Prostate gland (tissue), 2 donors: ENCODE measurements around the gene KIF2A. TPM values are rescaled to one million over a fixed set of nuclear protein-coding genes. Genes with fewer than 3 reads are reported as not detected.

Source experiments
- DNase-seq: peaks from one replicate; pipeline ENCODE4 v3.0.0-alpha.2; 2019; ENCODE audit warnings: low spot score
- H3K27ac ChIP-seq, 2 donors: fragments of 200-600 bp; sonication (generic); 2 replicates each; pipeline ENCODE4 v1.5.1; 2017 to 2019
- H3K27me3 ChIP-seq: fragments of 200-600 bp; sonication (generic); replicated peaks from 2 replicates; pipeline ENCODE4 v1.5.1; 2019; ENCODE audit not compliant: insufficient read depth
- H3K36me3 ChIP-seq, 2 donors: fragments of 200-600 bp; sonication (generic); 1 replicate in 1 of 2; 2 replicates in 1 of 2; pipeline versions ENCODE4 v1.5.1 to v1.8.1; 2017 to 2019
- H3K4me1 ChIP-seq: fragments of 200-600 bp; sonication (generic); replicated peaks from 2 replicates; pipeline ENCODE4 v1.5.1; 2019
- H3K4me3 ChIP-seq, 2 donors: fragments of 200-600 bp; sonication (generic); 2 replicates each; pipeline ENCODE4 v1.5.1; 2017 to 2019
- H3K9me3 ChIP-seq: fragments of 200-600 bp; sonication (generic); 2 replicates; pipeline ENCODE4 v1.5.1; 2017
- POLR2A ChIP-seq: fragments of 450-650 bp; IDR thresholded peaks from one replicate; pipeline ENCODE4 v1.6.1; 2016; ENCODE audit warnings: antibody characterized with exemption, mild to moderate bottlenecking
- POLR2AphosphoS5 ChIP-seq: sonication (generic); formaldehyde crosslinking; IDR thresholded peaks from one replicate; pipeline ENCODE4 v1.6.1; 2017; ENCODE audit warnings: antibody characterized with exemption
- WGBS: methylation state at CpG from one replicate; pipeline ENCODE4 v1.1.5; 2018; 5-methylcytosine and 5-hydroxymethylcytosine counted together
- intact Hi-C: fragments of 100-400 bp; cut with DNase I; formaldehyde crosslinking; loops from one replicate; pipeline ENCODE4 v1.14.2; 2022
- total RNA-seq, 2 donors: library from RNA; depleted of rRNA; stranded (reverse); fragments of >200 nt; gene quantifications; one replicate each; pipeline ENCODE4 v1.1.0, GENCODE V29; 2016
- TF ChIP-seq, protein P1 (sequence below), 4 experiments: fragments of 200-600 bp in 2 of 4; fragments of 450-650 bp in 2 of 4; sonication (generic) in 2 of 4; IDR thresholded peaks; 1 replicate in 3 of 4; 2 replicates in 1 of 4; pipeline ENCODE4 v1.5.1; 2016 to 2019; ENCODE audit warnings: antibody characterized with exemption in 4 of 4, mild to moderate bottlenecking in 2 of 4, moderate library complexity in 2 of 4

Gene KIF2A
- total RNA-seq, 2 donors from 2014 or later, result 20.3 to 43.4 TPM

DNA sequence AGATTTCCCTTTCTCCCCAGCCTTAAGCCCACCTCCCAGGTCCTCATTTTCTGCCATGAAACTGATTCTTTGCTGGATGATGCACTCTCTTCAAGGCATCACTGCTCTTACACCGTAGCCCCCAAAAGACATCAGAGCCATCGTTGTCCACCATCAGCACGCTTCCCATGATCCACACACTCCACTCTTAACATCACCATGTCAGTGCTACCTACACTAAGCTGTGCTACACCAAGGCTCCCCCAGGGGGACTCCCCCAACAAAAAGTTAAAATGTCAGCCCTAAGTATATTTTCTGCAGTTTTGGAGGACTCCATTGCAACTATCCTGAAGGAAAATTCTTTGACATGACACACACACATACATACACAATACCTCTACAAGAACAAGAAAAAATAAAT, 34.1 kb upstream of the KIF2A start:
- DNase-seq, result no peak
- H3K4me1 ChIP-seq, result no peaks in the 10 kb centered on the region
- no peaks in the 10 kb centered on the region for H3K27me3 ChIP-seq
- TF ChIP-seq, protein P1, sequence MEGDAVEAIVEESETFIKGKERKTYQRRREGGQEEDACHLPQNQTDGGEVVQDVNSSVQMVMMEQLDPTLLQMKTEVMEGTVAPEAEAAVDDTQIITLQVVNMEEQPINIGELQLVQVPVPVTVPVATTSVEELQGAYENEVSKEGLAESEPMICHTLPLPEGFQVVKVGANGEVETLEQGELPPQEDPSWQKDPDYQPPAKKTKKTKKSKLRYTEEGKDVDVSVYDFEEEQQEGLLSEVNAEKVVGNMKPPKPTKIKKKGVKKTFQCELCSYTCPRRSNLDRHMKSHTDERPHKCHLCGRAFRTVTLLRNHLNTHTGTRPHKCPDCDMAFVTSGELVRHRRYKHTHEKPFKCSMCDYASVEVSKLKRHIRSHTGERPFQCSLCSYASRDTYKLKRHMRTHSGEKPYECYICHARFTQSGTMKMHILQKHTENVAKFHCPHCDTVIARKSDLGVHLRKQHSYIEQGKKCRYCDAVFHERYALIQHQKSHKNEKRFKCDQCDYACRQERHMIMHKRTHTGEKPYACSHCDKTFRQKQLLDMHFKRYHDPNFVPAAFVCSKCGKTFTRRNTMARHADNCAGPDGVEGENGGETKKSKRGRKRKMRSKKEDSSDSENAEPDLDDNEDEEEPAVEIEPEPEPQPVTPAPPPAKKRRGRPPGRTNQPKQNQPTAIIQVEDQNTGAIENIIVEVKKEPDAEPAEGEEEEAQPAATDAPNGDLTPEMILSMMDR (IDR thresholded peaks at IDR 0.05), result no peak
- TF ChIP-seq POLR2AphosphoS5 (no peak), POLR2A (no peak)
- WGBS, result 64% methylated on average over 3 of the region's 3 CpGs
- H3K9me3 ChIP-seq, result no peaks in the 10 kb centered on the region
- intact Hi-C loops, result no loop called here
- H3K4me3 ChIP-seq, result no peak overlapping the region
- H3K36me3 ChIP-seq, result no peaks in the 10 kb centered on the region
- no peak overlapping the region for H3K27ac ChIP-seq

DNA sequence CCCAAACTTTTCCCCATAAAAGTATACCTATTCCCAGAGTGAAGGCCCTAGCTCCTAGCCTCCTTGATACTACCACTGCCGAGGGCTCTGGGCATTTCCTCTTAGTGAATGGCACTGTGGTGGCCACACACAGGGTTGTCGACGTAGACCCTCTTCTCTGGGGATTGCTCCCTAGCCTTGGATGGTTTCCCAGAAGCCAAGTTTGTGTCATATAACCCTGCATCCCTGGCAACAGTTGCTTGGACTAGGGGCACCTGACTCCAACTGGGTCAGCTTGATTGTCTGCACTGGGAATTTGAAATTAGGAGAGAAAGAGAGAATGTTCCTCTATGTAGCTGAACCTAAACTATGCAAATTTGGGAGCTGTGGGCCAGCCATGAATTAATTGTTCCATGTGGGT, 32.3 kb upstream of the KIF2A start:
- H3K4me1 ChIP-seq, result no peaks in the 10 kb centered on the region
- intact Hi-C loops, result no loop called here
- no peak for TF ChIP-seq POLR2A
- no peak for TF ChIP-seq POLR2AphosphoS5
- TF ChIP-seq, protein P1 (IDR thresholded peaks at IDR 0.05), result no peak
- no peak overlapping the region for H3K4me3 ChIP-seq
- no peaks in the 10 kb centered on the region for H3K27me3 ChIP-seq
- no peak for DNase-seq
- no peak overlapping the region for H3K27ac ChIP-seq
- H3K9me3 ChIP-seq, result no peaks in the 10 kb centered on the region
- WGBS, result 92% methylated on average over 3 of the region's 3 CpGs
- no peaks in the 10 kb centered on the region for H3K36me3 ChIP-seq

DNA sequence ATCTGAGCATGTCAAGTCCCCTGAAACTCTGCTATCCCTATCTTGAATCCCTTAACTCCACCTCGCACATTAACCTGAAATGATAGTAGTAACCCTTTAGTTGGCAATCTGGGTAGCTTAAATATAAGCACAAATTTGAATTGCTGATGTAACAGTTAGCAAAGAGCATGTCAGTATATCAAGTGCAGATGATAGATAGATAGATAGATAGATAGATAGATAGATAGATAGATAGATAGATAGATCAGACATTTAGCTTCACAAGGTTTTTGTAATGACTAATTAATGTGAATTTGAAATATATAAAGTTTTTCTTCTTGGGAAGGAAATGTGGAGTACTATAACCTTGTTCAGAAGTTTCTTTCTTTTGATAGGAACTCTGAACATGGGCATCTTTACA, 30.4 kb upstream of the KIF2A start:
- no peaks in the 10 kb centered on the region for H3K4me1 ChIP-seq
- no peaks in the 10 kb centered on the region for H3K36me3 ChIP-seq
- H3K27ac ChIP-seq, result no peak overlapping the region
- no peaks in the 10 kb centered on the region for H3K27me3 ChIP-seq
- TF ChIP-seq, protein P1 (IDR thresholded peaks at IDR 0.05), result no peak
- TF ChIP-seq POLR2A (no peak), POLR2AphosphoS5 (no peak)
- no peak overlapping the region for H3K4me3 ChIP-seq
- DNase-seq, result no peak
- H3K9me3 ChIP-seq, result no peaks in the 10 kb centered on the region
- WGBS, result 86% methylated on average over 1 of the region's 1 CpG
- intact Hi-C loops, result no loop called here

DNA sequence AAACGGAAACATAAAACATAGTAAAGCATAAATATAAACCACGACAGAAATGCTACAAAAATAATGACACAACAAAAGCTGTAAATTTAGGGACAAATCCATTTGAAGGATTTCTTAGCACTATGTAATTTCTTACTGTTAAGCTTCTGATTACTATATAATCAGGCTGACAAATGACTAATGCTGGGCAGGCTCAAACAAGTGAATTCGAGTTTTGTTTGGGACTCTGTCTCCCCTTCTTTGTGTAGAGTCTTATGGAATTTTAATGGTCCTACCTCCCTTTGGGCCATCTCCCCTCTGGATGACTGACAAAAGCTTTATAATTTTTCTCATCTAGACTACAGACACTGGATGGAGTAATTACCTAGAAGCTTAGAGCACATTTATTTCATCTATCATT, 24.6 kb upstream of the KIF2A start:
- no peaks in the 10 kb centered on the region for H3K4me1 ChIP-seq
- H3K4me3 ChIP-seq, result no peak overlapping the region
- TF ChIP-seq, protein P1 (IDR thresholded peaks at IDR 0.05), result no peak
- no peak for TF ChIP-seq POLR2A
- no peak for TF ChIP-seq POLR2AphosphoS5
- no peak for DNase-seq
- no peaks in the 10 kb centered on the region for H3K27me3 ChIP-seq
- no peaks in the 10 kb centered on the region for H3K36me3 ChIP-seq
- 33% methylated on average over 3 of the region's 3 CpGs for WGBS
- H3K27ac ChIP-seq, result no peak overlapping the region
- H3K9me3 ChIP-seq, result no peaks in the 10 kb centered on the region
- intact Hi-C loops, result no loop called here

DNA sequence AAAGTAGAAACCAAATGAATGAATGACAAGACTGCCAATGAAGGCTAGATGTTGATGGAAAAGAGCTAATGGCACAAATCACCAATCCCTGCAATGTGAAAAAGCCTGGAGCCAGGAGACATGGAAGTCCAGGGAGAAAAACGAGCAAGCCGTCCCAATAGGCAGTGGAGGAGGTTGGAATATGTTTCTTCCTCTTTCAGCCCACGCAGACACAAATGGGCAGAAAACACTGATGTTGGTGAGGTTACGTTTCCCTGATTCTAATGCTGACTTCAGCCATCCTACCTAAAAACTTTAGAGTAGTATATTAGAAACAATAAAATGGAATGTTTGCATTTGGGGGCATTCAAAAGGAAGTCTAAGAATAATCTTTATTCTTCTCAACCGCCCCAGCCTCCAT, 23.9 kb upstream of the KIF2A start:
- intact Hi-C loops, result no loop called here
- H3K27ac ChIP-seq, result no peak overlapping the region
- TF ChIP-seq POLR2A (no peak), POLR2AphosphoS5 (no peak)
- TF ChIP-seq, protein P1 (IDR thresholded peaks at IDR 0.05), result no peak

More for the DNA sequence above, 23.9 kb upstream of the KIF2A start:
- H3K27me3 ChIP-seq, result no peaks in the 10 kb centered on the region
- no peaks in the 10 kb centered on the region for H3K36me3 ChIP-seq
- no peaks in the 10 kb centered on the region for H3K9me3 ChIP-seq
- H3K4me3 ChIP-seq, result no peak overlapping the region
- WGBS, result 86% methylated on average over 5 of the region's 5 CpGs
- H3K4me1 ChIP-seq, result no peaks in the 10 kb centered on the region
- no peak for DNase-seq
